Fibroblast of skin of back (primary cell): ENCODE data around the gene KLK8. TPM values are rescaled to one million over a fixed set of nuclear protein-coding genes. Genes with fewer than 3 reads are reported as not detected.

ENCODE experiments used
- DNase-seq: peaks from one replicate; pipeline ENCODE4 v3.0.0-alpha.2; 2013
- polyA plus RNA-seq, 2 experiments: library from polyadenylated mRNA; unstranded; fragments of 120-200 nt; gene quantifications; one replicate each; pipeline ENCODE4 v1.2.1, GENCODE V29; 2013; ENCODE audit not compliant: insufficient read length in 2 of 2

KLK8 gene
- polyA plus RNA-seq (2013, experiment 1 of 2; ENCODE audit: insufficient read length): not detected
- polyA plus RNA-seq (2013, experiment 2 of 2; ENCODE audit: insufficient read length): not detected

GRCh38 chr19:51001515-51001914, at the start of gene KLK8:
Gene KLK8, minus strand, starts transcription at chr19:51001604. Its CDS starts 437 bp downstream, at chr19:51001167.
- no peak for DNase-seq

GRCh38 chr19:51047031-51047335, 45.6 kb upstream of the KLK8 start:
- DNase-seq: no peak

GRCh38 chr19:51044327-51044726, 42.9 kb upstream of the KLK8 start:
- no peak for DNase-seq

GRCh38 chr19:51043497-51043896, 42.1 kb upstream of the KLK8 start:
- no peak for DNase-seq

GRCh38 chr19:51040151-51040550, 38.7 kb upstream of the KLK8 start:
- DNase-seq: no peak

GRCh38 chr19:51036519-51036918, 35.1 kb upstream of the KLK8 start:
- DNase-seq: no peak

- DNase-seq: no peak
Observed at GRCh38 chr19:51034704-51035103, 33.3 kb upstream of the KLK8 start, which contains the start of gene KLK12. Gene KLK12, minus strand, starts transcription at chr19:51035002. Its CDS starts 381 bp downstream, at chr19:51034621.

GRCh38 chr19:51031880-51032225, 30.4 kb upstream of the KLK8 start:
- no peak for DNase-seq

GRCh38 chr19:51031220-51031879, 29.9 kb upstream of the KLK8 start:
- no peak for DNase-seq

- DNase-seq: no peak
Observed at GRCh38 chr19:51030631-51031030, 29.2 kb upstream of the KLK8 start.

- no peak for DNase-seq
Observed at GRCh38 chr19:51029718-51030117, 28.3 kb upstream of the KLK8 start.

GRCh38 chr19:51027873-51028272, 26.5 kb upstream of the KLK8 start:
- no peak for DNase-seq

- no peak for DNase-seq
Observed at GRCh38 chr19:51027126-51027806, 25.9 kb upstream of the KLK8 start.

- DNase-seq: no peak
Observed at GRCh38 chr19:51026554-51026831, 25.1 kb upstream of the KLK8 start, which contains the start of gene KLK11. Gene KLK11, minus strand, starts transcription at chr19:51026616. Its CDS starts 985 bp downstream, at chr19:51025631.

GRCh38 chr19:51025809-51026553, 24.6 kb upstream of the KLK8 start:
- no peak for DNase-seq

- no peak for DNase-seq
Observed at GRCh38 chr19:51025401-51025800, 24.0 kb upstream of the KLK8 start.

- no peak for DNase-seq
Observed at GRCh38 chr19:51024924-51025323, 23.5 kb upstream of the KLK8 start.

GRCh38 chr19:51023946-51024345, 22.5 kb upstream of the KLK8 start:
- no peak for DNase-seq

- DNase-seq: no peak
Observed at GRCh38 chr19:51022526-51022925, 21.1 kb upstream of the KLK8 start.

- DNase-seq: peak; percentile 32
Observed at GRCh38 chr19:51020988-51021651, 19.7 kb upstream of the KLK8 start.

GRCh38 chr19:51019544-51019925, 18.1 kb upstream of the KLK8 start, which contains the start of gene KLK10:
Gene KLK10, minus strand, starts transcription at chr19:51019709. Its CDS starts 579 bp downstream, at chr19:51019130.
- no peak for DNase-seq

- no peak for DNase-seq
Observed at GRCh38 chr19:51018745-51019543, 17.5 kb upstream of the KLK8 start.
